GM19397 (cell line): ENCODE data around the gene IMMP2L.
A peak's percentile ranks its signal among the peaks of the same experiment; 100 is the strongest.
"Not testable (repeated sequence)": the region's sequence is repeated elsewhere in the genome, so short reads cannot be mapped to it uniquely, and the experiment has no call there.

Source experiments
- ATAC-seq: cut with Tn5 transposase; IDR thresholded peaks from one replicate; pipeline ENCODE4 v1.9.1; 2021; ENCODE audit warnings: mild to moderate bottlenecking, moderate library complexity; ENCODE audit not compliant: unreplicated experiment

IMMP2L gene

GRCh38 chr7:111357691-111358090 is 204.6 kb downstream of the IMMP2L start:
- no peak for ATAC-seq

GRCh38 chr7:111356941-111357340 is 205.4 kb downstream of the IMMP2L start:
- no peak for ATAC-seq

GRCh38 chr7:111352319-111352718 is 210.0 kb downstream of the IMMP2L start:
- ATAC-seq, result no peak

- no peak for ATAC-seq
These were observed 216.1 kb downstream of the IMMP2L start for GRCh38 chr7:111346219-111346618.

- ATAC-seq, result no peak
These were observed 219.3 kb downstream of the IMMP2L start for GRCh38 chr7:111343017-111343416.

- ATAC-seq, result no peak
These were observed 223.3 kb downstream of the IMMP2L start for GRCh38 chr7:111339006-111339405.

- ATAC-seq, result no peak
These were observed 229.3 kb downstream of the IMMP2L start for GRCh38 chr7:111333010-111333409.

GRCh38 chr7:111330235-111330523 is 232.1 kb downstream of the IMMP2L start:
- ATAC-seq, result no peak

GRCh38 chr7:111329367-111330234 is 232.7 kb downstream of the IMMP2L start:
- ATAC-seq, result no peak

GRCh38 chr7:111328487-111328886 is 233.8 kb downstream of the IMMP2L start:
- no peak for ATAC-seq

GRCh38 chr7:111324776-111325175 is 237.5 kb downstream of the IMMP2L start:
- no peak for ATAC-seq

GRCh38 chr7:111324228-111324627 is 238.1 kb downstream of the IMMP2L start:
- no peak for ATAC-seq

GRCh38 chr7:111323670-111324069 is 238.6 kb downstream of the IMMP2L start:
- ATAC-seq, result not testable (repeated sequence)

GRCh38 chr7:111320133-111320532 is 242.2 kb downstream of the IMMP2L start:
- ATAC-seq, result peak; percentile 67

GRCh38 chr7:111312966-111313365 is 249.3 kb downstream of the IMMP2L start:
- ATAC-seq, result no peak

GRCh38 chr7:111308691-111309090 is 253.6 kb downstream of the IMMP2L start:
- no peak for ATAC-seq

- no peak for ATAC-seq
These were observed 260.4 kb downstream of the IMMP2L start for GRCh38 chr7:111301891-111302290.

GRCh38 chr7:111294494-111294893 is 267.8 kb downstream of the IMMP2L start:
- ATAC-seq, result no peak

GRCh38 chr7:111292026-111292470 is 270.2 kb downstream of the IMMP2L start:
- no peak for ATAC-seq

GRCh38 chr7:111290982-111291381 is 271.3 kb downstream of the IMMP2L start:
- ATAC-seq, result no peak

- no peak for ATAC-seq
These were observed 271.9 kb downstream of the IMMP2L start for GRCh38 chr7:111290419-111290818.

GRCh38 chr7:111288441-111288840 is 273.9 kb downstream of the IMMP2L start:
- ATAC-seq, result not testable (repeated sequence)

GRCh38 chr7:111282626-111283025 is 279.7 kb downstream of the IMMP2L start:
- no peak for ATAC-seq
